Epithelial cell of esophagus (primary cell): ENCODE measurements around the gene B4GALT6.

Experiments
- DNase-seq: peaks from one replicate; pipeline ENCODE4 v3.0.0; 2010; ENCODE audit warnings: low read depth
- H3K4me3 ChIP-seq: 2 replicates; pipeline ENCODE4 v1.5.1; 2011; ENCODE audit warnings: mild to moderate bottlenecking, low read length, control low read depth
- CTCF ChIP-seq: IDR thresholded peaks from 2 replicates; pipeline ENCODE4 v1.5.1; 2011; ENCODE audit warnings: low read depth, mild to moderate bottlenecking, low read length, control low read depth, inconsistent platforms; ENCODE audit not compliant: insufficient read depth; ENCODE audit errors: missing control alignments

B4GALT6 gene

GRCh38 chr18:31707815-31708214, 23.4 kb upstream of the B4GALT6 start:
- no peak for TF ChIP-seq CTCF
- no peak overlapping the region for H3K4me3 ChIP-seq
- no peak for DNase-seq

DNA sequence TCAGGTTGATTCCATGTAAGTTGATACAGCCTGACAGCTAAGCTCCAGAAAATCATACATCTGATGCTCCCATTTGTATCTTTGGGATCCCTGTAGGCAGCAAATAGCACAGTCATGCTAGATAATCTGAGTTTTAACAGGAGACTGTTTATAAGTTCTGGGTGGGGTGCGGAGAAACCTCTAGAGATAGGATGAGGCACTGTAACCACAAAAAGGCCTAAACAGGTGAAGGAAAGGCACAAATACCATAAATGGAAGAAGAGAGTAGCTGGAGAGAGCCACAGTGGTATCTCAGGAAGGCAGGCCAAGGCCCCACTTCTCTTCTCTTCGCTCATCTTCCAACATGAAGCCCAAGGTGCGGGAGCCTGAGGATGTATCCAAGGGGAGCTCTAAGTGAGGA, 18.1 kb upstream of the B4GALT6 start:
- no peak for TF ChIP-seq CTCF
- H3K4me3 ChIP-seq, result no peak overlapping the region
- no peak for DNase-seq

DNA sequence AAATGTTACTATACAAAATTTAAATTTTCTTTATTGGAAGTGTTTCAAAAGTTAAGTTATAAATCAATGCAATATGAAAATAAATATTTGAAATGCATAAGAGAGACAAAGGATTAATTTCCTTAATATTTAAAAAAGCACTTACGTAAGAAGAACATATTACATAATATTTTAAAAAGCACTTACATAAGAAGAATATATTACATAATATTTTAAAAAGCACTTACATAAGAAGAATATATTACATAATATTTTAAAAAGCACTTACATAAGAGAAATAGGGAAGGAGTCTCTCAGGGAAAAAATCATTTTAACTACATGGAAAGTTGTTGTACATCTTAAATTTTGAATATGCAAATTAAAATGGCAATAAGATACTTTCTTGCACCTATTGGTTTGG, 17.4 kb upstream of the B4GALT6 start:
- no peak for TF ChIP-seq CTCF
- no peak overlapping the region for H3K4me3 ChIP-seq
- DNase-seq, result no peak

GRCh38 chr18:31700990-31701389, 16.6 kb upstream of the B4GALT6 start:
- DNase-seq, result no peak
- TF ChIP-seq CTCF, result no peak
- H3K4me3 ChIP-seq, result no peak overlapping the region

GRCh38 chr18:31697351-31698298, 13.2 kb upstream of the B4GALT6 start:
- H3K4me3 ChIP-seq, result no peak overlapping the region
- no peak for DNase-seq
- TF ChIP-seq CTCF, result no peak

DNA sequence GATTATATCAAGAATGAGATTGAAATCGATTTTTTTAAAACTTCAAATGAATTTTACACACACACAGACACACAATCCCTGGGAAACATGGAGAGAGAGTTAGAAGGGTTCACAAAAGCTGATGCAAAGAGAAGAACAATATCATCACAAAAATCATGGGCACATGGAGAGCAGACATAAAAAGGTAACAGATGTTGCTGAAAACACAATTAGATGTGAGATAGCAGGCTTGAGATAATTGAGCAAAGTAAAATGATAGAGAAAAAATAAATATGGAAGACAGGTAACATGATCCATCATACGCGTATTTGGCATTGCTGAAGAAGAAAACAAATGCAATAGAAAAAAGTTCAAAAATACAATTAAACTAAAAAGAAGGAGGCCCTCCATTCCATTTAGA, 11.6 kb upstream of the B4GALT6 start:
- H3K4me3 ChIP-seq, result no peak overlapping the region
- TF ChIP-seq CTCF, result no peak
- no peak for DNase-seq

- TF ChIP-seq CTCF, result no peak
- no peak for DNase-seq
- H3K4me3 ChIP-seq, result no peak overlapping the region
These were observed 9.9 kb upstream of the B4GALT6 start for GRCh38 chr18:31694297-31694696.
